Suppressor macrophage treated with lipopolysaccharide for 1 hour (primary cell): Measurements from ENCODE around the gene DNAJC25.
"Not testable (repeated sequence)": the region's sequence is repeated elsewhere in the genome, so short reads cannot be mapped to it uniquely, and the experiment has no call there.

ENCODE experiments used
- DNase-seq, 3 donors: peaks; one replicate each; pipeline ENCODE4 v3.0.0-alpha.2; 2020 to 2022

The DNAJC25 gene

DNA sequence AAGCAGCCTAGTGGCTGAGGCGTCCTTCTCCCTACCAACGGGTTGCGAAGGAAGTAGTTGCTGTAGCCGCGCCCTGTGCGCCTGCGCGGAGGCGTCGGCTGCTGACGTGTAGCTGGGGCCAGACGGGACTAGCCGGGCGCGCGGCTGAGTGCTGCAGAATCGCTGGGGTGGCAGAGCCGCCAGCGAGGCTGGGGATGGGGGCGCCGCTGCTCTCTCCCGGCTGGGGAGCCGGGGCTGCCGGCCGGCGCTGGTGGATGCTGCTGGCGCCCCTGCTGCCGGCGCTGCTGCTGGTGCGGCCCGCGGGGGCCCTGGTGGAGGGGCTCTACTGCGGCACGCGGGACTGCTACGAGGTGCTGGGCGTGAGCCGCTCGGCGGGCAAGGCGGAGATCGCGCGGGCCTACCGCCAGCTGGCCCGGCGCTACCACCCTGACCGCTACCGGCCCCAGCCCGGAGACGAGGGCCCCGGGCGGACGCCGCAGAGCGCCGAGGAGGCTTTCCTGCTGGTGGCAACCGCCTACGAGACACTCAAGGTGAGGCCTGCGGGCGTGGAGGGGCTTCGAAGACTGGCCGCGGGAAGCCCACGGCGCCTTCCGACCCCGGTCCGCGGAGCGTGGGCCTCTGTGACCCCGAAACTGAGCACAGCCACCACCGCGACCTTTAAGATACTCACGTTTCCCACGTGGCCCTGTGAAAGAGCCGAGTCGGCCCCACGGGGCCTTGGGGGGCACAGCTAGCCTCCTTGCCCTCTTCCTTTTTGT is at the start of gene DNAJC25:
DNAJC25 (plus strand) TSS at position 121 of the 758 bp plus-strand sequence; CDS start at position 195, 74 bp downstream.
- DNase-seq: peak; percentile 98 to 99 (median 98)

DNA sequence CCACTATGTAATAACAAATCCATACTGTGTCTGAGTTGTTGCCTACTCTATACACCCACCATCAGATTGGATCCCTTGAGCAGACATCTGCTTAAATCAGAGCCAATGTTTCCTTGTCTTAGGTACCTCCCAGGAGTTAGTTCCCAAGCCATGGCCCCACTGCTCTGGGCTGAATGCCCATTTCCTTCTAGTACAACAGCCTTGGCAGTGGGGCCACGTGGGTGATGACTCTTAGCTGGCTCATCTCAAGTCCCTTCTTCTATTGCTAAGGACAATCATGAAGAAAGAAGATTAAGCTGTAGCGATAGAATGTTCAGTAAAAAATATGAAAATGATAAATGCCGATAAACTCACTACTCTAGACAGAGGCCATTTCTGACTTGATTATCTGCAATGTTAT is 48.2 kb upstream of the DNAJC25 start:
- DNase-seq: no peak

DNA sequence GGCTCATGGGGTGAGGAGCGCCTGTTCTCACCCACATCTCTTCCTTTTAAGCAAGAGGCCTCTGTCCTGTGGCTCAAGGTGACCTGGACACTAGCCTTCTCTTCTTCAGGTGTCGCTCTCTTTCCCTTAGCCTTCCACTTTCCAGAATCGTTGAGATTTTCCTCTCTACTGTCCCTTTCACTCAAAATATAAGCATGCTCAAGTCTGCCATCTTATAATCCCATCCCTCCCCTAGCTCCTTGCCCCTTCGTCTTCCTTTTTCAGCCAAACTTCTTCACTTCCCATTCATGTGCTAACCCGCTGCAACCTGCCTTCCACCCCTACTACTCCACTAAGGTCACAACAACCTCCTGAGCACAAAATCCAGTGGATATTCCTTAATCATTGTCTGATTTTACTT is 44.8 kb upstream of the DNAJC25 start:
- DNase-seq: no peak

DNA sequence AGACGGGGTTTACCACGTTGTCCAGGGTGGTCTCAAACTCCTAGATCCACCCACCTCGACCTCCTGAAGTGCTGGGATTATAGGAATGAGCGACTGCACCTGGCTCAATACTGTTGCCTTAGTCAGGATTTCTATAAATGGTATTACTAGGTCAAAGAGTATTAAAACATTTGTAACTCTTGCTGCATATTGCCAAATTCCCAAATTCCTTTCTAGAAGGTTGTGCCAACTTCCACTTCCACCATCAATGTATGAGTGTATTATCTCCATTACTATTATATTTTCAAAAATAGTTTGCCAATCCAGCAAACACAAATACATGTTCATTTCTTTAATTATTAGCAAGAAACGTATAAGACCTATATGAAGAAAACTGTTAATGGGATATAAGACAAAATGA is 42.3 kb upstream of the DNAJC25 start:
- DNase-seq: no peak

DNA sequence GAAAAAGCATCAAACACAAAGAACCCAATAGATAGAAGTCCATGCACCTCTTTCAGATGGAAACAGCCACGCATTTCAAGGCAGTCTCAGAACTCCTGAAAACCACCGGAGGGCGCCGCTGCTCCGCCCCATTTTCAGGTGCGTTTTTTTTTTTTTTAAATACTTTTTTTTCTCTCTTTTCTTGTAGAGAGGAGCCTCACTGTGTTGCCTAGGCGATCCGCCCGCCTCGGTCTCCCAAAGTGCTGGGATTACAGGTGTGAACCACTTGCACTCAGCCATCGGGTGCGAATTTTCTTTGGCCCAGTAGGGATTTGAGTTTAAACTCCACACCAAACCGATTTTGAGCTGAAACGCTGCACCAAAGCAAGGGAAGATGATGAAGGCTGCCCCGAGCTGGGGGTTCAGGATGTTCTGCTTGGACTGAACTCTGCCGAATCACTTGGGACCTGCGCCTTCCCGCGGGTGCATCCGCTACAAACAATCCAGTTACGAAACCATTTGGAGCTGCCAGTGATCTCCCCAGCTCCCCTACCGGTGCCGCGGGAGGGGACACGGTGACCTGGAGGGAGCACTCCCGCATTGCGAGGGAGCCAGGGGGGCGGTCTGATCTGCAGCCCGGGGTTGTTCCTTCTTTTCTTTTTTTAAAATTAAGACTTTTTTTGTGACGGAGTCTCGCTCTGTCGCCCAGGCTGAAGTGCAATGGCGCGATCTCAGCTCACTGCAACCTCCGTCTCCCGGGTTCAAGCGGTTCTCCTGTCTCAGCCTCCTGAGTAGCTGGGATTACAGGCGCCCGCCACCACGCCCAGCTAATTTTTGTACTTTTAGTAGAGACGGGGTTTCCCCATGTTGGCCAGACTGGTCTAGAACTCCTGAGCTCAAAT is 33.0 kb upstream of the DNAJC25 start:
- DNase-seq: peak; percentile 58 to 75 (median 65)

DNA sequence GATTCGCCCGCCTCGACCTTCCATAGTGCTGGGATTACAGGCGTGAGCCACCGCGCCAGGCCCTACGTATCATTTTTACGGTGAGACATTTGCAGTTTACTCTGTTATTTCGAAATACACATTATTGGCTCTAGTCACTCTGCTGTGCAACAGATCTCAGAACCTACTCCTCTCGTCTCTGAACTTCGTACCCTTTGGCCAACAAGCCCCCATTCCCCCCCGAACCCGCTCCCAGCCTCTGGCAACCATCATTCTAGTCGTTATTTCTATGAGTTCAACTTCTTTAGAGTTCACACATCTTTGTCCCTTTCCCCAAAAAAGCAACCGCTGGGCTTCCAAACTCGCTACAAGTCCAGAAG is 32.4 kb upstream of the DNAJC25 start:
- DNase-seq: peak; percentile 35 to 43 (median 36)

DNA sequence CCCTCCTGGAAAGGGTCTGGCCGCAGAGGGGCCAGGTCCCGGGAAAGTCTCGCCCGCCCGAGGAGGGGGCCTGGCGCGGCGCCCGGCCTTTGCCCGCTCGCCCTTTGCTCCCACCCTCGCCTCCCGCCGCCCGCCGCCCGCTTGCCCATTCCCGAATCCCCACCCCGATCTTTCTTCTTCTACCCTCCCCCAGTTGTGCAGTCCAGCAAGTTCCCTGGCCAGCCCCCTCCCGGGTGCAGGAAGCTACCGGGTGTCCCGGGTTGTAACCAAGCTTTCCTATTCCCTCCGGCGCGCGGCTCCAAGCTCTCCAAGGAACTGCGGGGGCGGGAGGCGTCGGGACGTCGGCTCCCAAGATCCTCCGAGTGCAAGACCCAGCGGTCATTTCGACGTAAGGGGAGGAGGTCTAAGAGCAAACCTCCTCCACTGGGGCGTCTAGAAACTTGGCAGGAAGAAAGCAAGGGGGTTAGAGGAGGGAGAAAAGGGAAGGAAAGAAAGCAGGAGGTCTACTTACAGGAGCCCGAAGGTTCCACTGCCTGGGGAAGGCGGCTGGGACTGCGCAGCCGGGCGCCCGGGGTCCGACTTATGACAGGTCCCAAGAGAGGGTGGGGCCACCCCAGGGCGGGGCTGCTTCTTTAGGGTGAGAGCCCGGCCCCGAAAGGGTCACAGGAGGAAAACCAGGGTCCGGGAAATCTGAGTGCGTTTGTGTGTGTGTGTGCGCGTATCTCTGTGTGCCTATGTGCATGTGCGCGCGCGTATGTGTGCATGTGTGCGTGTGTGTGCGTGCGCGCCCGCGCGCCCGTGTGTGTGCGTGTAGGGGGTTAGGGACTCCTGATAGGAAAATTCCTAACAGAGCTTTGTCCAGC is 31.8 kb upstream of the DNAJC25 start, which contains the start of gene PTGR1:
PTGR1 (minus strand) TSS at position 556 of the 863 bp plus-strand sequence. CDS start 2,225 bp downstream, outside the sequence.
- DNase-seq: peak; percentile 82 to 93 (median 83)

DNA sequence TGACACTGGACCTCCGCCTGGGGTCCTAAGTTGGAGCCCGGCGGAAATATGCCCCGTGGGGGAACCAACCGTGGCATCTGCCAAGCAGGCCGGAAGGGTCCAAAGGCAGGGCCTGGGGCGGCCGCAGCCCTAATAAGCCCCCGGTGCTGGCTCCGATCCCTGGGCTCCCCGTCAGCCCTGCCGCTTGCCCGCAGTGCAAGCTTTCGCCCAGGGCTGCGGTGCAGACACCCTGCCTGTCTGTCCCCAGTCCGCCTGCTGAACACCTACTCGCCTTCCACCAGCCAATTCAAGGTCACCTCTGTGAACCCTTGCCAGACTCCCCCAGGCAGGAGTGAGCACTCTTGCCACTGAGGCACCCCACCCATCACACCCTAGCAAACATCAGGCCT is 31.2 kb upstream of the DNAJC25 start:
- DNase-seq: no peak

DNA sequence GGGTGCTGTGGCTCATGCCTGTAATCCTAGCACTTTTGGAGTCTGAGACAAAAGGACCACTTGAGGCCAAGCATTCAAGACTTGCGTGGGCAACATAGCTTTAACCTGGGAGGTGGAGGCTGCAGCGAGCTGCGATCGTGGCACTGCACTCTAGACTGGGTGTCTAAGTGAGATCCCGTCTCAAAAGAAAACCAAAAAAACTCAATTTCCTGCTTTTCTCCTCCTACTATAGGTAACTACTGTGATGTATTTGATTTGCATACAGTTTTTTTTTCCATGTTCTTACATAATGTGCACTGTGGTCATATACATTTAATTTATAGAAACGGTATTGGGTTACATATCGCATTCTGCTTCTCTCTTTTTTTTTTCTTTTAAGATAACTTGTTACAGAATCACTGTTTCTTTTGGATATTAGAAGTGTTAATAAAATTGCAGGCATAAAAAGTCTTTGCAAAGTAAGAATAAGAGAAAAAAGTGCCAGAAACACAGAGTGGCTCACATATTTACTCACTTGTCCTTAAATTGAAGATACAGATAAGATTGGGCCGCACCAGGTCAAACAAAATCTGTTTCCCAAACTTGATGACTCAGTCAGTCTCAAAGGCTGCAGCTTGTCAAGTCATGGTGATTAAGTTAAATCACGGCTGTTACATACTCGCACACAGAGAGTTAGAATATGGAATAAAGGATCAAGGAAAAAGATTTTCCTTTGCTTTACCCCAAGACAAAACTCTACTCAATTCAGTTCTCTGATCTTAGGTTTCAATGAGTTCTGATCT is 29.7 kb upstream of the DNAJC25 start:
- DNase-seq: peak; percentile 46 to 55 (median 53)

DNA sequence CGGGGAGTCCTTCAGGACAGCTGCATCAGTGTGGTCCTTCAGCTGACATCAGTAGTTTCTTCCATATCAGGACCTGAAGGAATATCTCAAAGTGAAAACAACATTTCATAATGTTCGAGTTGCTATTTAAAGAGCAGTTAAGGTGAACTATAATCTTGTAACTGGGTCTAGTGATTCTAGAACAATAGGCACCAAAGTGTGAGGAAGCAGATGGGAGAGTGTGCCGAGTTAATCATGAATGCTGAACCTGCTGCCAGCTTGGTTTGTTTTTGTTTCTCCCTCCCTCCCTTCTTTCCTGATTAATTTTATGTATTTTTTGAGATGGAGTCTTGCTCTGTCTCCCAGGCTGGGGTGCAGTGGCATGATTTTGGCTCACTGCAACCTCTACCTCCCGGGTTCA is 28.1 kb upstream of the DNAJC25 start:
- DNase-seq: no peak

DNA sequence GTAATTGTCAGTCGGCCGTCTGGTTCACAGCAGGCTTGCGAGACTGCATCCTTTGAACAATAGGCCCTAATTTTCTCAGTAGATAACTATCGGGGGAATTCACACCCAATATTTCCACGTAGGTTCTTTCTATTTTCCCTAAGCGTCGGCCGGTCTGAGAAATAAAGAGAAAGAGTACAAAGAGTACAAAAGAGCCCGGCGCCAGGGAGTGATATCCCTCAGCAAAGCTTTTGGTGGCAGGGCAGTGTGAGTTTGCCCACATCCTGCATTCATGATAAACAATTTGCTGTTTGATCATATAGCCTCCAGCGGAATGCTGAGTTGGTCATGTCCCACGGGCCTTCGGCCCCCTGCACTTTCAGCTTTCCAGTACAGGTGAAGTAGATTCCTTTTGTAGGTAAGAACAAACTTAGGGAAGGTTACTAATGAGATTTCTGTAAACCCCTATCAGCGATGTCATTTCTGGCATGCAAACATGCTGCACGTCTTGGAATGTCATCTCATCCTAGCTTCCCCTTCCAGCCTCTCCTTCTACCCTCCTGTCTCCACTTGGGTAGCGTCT is 27.0 kb upstream of the DNAJC25 start:
- DNase-seq: no peak

DNA sequence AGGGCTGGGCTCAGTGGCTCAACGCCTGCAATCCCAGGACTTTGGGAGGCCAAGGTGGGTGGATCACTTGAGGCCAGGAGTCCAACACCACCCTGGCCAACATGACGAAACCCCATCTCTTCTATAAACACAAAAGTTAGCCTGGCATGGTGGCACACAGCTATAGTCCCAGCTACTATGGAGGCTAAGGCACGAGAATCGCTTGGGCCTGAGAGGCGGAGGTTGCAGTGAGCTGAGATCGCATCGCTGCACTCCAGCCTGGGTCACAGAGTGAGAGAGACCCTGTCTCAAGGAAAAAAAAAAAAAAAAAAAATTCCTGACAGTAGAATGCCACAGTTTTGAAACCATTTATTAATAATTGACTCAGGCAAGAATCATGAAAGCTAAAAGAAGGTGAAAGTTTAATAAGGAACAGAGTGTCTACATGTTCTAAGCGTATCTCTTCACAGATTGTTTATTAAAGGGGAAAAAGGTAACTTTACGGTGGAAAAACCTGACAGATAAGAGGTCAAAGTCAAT is 26.0 kb upstream of the DNAJC25 start:
- no peak for DNase-seq

DNA sequence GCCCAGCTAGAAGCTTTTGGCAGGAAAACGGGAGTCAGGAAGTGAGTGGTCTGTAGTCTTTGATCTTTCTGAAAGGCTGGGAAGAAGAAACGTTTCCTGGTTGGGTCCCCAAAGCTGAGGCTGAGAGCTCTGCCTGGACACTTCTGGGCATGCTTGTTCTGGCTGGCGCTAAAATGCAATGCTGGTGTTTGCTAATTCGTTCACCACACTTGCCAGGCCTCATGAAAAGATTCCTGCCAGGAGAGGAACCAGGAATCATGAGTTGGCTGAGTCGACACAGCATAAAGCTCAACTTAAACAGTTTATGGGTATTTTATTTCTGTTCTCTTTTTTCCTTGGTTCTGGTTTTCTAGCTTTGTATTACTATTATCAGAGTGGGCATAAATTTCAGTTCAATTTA is 21.0 kb upstream of the DNAJC25 start:
- DNase-seq: no peak

DNA sequence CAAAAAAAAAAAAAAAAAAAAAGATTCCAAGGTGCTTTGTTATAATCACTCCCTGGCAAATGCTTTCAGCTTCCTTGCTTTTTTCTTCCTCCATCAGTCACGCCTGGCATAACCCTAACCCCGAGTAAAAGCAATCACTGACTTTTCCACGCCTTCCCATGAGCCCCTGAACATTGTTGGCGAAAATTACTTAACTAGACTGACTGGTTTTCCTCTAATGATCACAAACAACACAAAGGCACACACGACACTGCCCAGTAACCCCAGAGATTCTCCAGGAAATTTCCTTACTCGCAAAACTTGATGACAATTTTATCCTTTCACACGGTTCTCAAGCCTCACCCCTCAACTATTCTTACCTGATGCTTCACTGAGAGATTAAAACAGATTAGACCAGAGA is 20.3 kb upstream of the DNAJC25 start:
- no peak for DNase-seq

DNA sequence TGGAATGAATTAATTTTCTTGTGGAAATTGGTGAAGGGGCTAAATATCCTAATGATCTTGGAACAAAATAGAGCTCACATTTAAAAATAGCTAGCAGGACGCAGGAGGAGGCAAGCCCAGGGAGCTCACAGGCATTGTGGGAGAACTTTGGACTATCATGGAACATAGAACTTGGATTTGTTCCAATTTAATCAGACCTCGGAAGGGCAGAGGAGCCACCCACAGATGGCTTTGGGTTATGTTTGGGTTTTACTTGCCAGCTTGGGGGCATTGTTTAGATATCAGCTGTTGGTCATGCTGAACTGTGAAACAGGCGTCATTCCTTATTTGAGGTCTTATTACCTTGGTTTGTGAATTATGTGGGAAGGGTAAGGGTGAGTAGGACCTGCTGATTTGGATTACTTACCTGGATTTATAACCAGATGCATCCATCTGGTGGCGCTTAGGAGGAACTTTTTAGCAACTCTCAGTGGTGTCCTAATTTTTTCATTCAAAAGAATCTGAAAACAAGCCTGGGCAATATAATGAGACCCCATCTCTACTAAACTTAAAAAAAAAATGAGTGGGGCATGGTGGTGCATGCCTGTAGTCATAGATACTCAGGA is 17.6 kb upstream of the DNAJC25 start:
- no peak for DNase-seq

DNA sequence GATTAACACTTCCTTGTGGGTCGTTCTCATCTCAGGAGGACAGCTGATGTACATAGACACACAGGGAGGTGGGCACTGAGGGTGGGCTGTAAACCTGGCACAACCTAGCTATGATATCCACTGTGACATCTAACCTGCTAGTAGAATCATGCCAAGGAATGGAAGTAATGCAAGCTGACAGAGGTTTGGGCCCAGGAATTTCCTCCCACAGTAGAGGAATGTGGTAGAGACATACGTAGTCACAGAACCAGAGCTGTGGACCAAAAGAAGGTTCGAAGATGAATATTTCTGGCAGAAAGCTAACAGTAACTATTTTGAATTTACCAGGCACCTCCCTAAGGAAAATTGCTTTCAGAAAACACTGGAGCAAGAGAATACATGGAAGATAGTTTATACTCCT is 15.2 kb upstream of the DNAJC25 start:
- DNase-seq: no peak

DNA sequence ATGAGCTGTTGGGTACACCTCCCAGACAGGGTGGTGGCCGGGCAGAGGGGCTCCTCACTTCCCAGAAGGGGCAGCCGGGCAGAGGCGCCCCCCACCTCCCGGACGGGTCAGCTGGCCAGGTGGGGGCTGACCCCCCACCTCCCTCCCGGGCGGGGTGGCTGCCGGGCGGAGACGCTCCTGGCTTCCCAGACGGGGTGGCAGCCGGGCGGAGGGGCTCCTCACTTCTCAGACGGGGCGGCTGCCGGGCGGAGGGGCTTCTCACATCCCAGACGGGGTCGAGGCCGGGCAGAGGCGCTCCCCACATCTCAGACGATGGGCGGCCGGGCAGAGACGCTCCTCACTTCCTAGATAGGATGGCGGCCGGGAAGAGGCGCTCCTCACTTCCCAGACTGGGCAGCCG is 13.8 kb upstream of the DNAJC25 start:
- DNase-seq: not testable (repeated sequence)

DNA sequence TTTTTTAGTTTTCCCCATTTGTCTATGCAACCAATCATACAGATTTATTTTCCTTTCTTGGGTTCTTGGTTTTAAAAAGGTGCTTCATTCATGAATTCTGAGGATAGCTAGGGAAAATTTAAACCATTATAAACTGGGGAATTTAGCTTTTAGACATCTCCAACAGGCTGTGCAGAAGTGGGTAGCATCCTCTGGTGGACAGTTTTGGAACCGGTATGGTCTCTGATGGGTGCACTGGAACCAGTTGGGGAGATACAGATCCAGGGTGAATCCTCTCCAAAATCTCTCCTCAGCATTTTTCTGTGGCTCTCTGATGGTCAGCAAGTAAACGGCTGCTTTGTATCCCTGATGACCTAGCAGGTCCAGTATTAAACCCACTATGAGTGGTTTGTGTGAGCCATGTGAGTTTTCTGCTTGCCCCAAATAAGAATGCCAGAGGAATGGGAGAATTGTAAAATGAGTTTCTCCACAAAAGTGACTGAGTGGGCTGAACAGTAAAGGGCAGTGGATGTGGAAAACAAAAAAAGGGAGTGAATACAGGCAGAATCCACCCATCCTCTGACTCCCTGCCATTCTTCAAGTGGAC is 9.1 kb upstream of the DNAJC25 start:
- DNase-seq: peak; percentile 31 to 36 (median 35)

DNA sequence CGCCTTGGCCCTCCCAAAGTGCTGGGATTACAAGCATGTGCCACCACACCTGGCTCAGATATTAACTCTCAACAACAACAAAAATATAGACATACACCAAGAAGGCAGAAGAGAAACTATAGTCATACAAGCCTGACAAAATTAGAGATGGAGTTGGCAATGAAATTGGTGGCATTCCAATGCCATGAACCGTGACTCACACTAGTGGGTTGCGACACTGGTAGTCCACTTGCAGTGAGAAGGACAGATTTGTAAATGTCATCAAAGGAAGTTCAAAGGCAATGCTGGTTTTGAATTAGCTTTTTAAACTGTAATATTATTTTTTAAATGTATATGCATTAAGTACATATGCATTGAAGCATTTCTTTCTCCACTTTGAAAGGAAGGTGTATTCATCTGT is 8.5 kb upstream of the DNAJC25 start:
- peak; percentile 83 to 91 (median 89) for DNase-seq

DNA sequence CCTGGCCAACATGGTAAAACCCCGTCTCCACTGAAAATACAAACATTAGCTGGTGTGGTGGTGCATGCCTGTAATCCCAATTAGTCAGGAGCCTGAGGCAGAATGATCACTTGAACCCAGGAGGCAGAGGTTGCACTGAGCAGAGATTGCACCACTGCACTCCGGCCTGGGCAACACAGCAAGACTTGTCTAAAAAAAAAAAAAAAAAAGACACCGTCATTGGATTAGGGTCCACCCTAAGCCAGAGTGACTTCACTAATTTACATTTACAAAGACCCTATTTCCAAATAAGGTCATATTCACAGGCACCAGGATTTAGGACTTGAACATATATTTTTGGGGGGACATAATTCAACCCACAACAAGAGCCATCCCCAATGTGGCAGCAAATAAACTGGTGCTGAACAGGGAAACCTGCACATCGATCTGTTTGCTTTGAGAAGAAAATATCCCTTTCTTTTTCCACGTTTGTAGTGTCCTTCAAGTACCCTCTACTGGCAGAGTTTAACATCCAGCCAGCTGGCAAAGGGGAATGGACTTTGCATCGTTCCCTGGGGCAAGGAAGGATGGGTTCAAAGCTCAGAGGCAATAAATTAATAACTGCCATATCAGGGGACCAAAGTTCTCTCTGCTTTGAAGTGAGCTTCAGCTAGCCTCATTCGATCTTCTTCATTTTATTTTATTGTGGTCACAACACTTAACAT is 3.7 kb upstream of the DNAJC25 start:
- DNase-seq: no peak
